SK-N-MC (cell line): ENCODE results near the gene SLC9A5.

Experiments used
- DNase-seq: peaks from one replicate; pipeline ENCODE4 v3.0.0-alpha.2; 2011; ENCODE audit warnings: low read depth, low spot score
- H3K27ac ChIP-seq: fragments of 200-600 bp; sonication (generic); 2 replicates; pipeline ENCODE4 v1.5.1; 2016; ENCODE audit warnings: mixed run types
- H3K36me3 ChIP-seq: fragments of 200-600 bp; sonication (generic); 2 replicates; pipeline ENCODE4 v1.6.1; 2017; ENCODE audit warnings: antibody characterized with exemption, low read length, mixed read lengths; ENCODE audit not compliant: insufficient read depth
- H3K4me3 ChIP-seq: fragments of 200-600 bp; sonication (generic); 2 replicates; pipeline ENCODE4 v1.5.1; 2016
- H3K9ac ChIP-seq: fragments of 200-600 bp; sonication (generic); 2 replicates; pipeline ENCODE4 v1.8.0; 2017; ENCODE audit warnings: mixed run types, mixed read lengths; ENCODE audit not compliant: insufficient read length
- H3K9me3 ChIP-seq: fragments of 200-600 bp; sonication (generic); 2 replicates; pipeline ENCODE4 v1.6.1; 2017; ENCODE audit warnings: low read depth, mild to moderate bottlenecking, antibody characterized with exemption, low read length, moderate library complexity, mixed read lengths
- EZH2 ChIP-seq: fragments of 200-600 bp; sonication (generic); IDR thresholded peaks from one replicate; pipeline ENCODE4 v1.6.1; 2017; ENCODE audit warnings: antibody characterized with exemption
- FOXP2 ChIP-seq: optimal IDR thresholded peaks from 2 replicates; pipeline ENCODE3; 2011; ENCODE audit warnings: mild to moderate bottlenecking, moderate library complexity; ENCODE audit not compliant: insufficient read depth; ENCODE audit errors: extremely low read length, control extremely low read depth
- POLR2AphosphoS5 ChIP-seq: IDR thresholded peaks from 2 replicates; pipeline ENCODE4 v1.6.1; 2012; ENCODE audit warnings: mild to moderate bottlenecking, low read depth, low read length, borderline replicate concordance

The SLC9A5 gene

DNA sequence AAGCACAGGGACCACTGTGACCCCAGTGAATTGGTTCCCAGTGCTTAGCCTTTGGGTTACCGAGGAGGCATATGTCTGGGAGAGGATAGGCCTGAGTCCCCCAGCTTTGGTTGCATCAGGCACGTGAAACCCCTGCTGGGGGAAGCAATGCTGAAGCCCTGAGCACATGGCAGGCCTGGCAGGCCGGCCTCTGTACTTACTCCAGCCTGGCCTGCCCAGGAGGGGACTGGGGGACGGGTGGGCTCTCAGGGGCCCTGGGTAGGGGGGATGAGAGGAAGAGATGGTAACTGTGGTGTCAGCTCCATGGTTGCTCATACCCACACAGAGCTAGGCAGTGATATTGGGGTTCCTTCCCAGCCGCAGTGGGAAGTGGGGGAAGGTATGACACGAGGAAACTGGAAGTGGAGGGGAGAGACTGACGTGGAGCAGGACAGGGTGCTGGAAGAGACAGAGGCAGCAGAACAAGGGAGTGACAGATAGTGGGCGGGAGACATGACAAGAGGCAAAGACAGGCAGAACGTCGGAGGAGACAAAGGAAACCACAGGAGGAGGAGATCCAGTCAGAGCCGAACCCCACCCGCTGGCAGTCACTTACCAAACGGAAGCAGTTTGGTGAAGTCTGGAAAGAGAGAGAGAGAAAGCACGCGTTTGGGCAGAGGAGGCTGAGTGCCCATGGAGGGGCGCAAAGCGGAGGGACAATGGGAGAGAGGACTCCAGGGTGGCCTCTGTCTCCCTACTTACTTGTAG, 12.8 kb upstream of the SLC9A5 start:
- DNase-seq: no peak
- H3K9ac ChIP-seq: peak overlapping the region; percentile 26
- TF ChIP-seq POLR2AphosphoS5 (no peak; the same call in 1 of the 2 replicates), EZH2 (no peak), FOXP2 (no peak)
- H3K27ac ChIP-seq: peak overlapping the region; percentile 54; the same call in 1 of the 2 replicates
- no peaks in the 10 kb centered on the region for H3K9me3 ChIP-seq
- H3K4me3 ChIP-seq: peak overlapping the region; percentile 66
- H3K36me3 ChIP-seq: no peaks in the 10 kb centered on the region

DNA sequence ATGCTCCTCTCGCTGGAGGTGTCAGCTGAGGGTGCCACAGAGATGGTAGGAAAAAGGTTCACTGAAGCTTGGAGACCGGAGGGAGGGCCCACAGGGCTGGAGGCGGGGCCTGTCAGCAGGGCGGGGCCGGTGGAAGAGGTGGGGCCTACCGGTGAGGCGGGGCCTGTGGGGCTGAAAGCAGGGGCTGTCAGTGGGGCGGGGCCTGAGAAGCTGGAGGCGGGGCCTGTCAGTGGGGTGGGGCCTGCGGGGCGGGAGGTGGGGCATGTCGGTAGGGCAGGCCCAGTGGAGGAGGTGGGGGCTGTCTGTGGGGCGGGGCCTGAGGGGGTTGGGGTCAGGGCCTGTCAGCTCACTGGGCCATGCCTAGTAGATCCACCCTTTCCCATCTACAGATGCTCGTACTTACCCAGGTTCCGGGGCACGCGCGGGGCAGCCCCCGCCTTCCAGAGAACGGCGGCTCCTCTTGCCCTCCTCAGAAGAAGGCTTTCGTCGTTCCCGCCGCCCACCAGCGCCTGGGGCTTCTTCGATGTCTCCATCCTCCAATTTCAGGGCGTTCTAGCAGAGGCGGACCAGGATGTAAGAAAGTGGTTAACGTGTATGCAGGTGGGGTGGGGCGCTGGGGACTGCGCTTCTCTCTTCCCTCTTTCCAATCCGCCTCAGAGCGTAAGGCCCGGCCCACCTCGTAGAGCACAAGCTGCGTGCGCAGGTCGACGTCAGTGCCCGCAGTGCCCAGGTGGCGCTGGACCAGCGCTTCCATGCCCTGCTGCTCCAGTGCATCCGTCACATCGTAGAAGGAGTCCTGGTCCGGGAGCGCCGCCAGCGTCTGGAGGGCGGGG, 12.0 kb upstream of the SLC9A5 start:
- no peaks in the 10 kb centered on the region for H3K36me3 ChIP-seq
- TF ChIP-seq POLR2AphosphoS5 (no peak), EZH2 (no peak), FOXP2 (no peak)
- H3K27ac ChIP-seq: no peak overlapping the region
- DNase-seq: no peak
- H3K4me3 ChIP-seq: peak overlapping the region; percentile 66
- no peak overlapping the region for H3K9ac ChIP-seq
- H3K9me3 ChIP-seq: no peaks in the 10 kb centered on the region

DNA sequence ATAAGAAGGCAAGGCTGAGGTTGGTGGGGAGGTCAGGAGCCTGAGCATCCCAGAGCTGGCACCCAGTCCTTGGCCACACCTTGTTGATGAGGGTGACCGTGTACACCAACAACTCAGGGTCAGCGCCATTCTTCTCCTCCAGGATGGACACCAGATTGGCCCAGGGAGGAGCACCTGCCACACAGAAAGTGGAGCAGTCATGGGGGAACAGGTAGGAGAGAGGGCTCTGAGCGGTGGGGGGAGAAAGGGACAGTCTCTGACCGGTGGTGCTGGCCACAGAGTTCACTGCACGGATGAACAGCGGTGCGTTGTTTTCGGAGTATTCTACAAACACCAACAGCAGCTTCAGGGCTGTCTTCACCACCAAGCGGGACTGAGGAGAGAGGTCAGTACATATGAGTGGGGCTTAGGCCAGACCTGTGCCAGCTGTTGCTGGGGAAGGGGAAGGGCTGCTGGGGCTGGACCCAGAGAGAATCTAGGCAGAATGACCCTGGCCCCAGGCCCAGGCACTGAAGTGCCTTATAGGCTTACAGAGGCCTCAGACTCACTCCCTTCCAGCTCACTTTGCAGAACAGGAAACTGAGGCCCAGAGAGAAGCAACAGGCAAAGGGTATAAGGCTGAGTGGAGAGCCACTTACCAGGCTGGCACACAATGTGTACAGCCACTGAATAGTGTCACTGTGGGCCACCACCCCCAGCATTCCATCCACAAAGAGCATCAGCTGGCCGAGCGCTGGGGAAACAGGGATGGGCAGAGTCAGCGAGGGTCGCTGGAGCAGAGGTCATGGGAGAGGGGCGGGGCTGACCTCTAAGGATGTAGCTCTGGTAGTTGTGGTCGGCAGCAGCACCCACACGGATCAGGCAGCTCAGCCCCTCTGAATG, 11.1 kb upstream of the SLC9A5 start:
- TF ChIP-seq EZH2 (no peak), POLR2AphosphoS5 (no peak), FOXP2 (no peak)
- no peak for DNase-seq
- Histone ChIP-seq H3K9me3 (no peaks in the 10 kb centered on the region), H3K36me3 (no peaks in the 10 kb centered on the region), H3K9ac (no peak overlapping the region), H3K4me3 (no peak overlapping the region), H3K27ac (no peak overlapping the region)

DNA sequence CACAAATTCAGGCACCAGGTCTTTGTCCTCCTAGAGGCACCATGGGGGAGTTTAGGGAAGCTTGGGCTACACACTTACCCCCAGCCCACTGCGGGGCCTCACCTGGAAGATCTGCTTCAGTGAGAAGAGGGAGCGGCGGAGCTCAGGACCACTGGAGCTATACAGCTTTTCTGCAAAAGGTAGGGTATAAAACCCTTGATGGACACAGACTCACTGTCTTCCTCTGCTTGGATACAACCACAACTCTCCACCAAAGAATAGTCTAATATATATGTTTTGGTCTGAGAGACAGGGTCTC, 10.6 kb upstream of the SLC9A5 start:
- Histone ChIP-seq H3K9me3 (no peaks in the 10 kb centered on the region), H3K9ac (no peak overlapping the region), H3K27ac (no peak overlapping the region), H3K36me3 (no peaks in the 10 kb centered on the region), H3K4me3 (no peak overlapping the region)
- no peak for DNase-seq
- no peak for TF ChIP-seq POLR2AphosphoS5
- TF ChIP-seq FOXP2: no peak
- no peak for TF ChIP-seq EZH2

DNA sequence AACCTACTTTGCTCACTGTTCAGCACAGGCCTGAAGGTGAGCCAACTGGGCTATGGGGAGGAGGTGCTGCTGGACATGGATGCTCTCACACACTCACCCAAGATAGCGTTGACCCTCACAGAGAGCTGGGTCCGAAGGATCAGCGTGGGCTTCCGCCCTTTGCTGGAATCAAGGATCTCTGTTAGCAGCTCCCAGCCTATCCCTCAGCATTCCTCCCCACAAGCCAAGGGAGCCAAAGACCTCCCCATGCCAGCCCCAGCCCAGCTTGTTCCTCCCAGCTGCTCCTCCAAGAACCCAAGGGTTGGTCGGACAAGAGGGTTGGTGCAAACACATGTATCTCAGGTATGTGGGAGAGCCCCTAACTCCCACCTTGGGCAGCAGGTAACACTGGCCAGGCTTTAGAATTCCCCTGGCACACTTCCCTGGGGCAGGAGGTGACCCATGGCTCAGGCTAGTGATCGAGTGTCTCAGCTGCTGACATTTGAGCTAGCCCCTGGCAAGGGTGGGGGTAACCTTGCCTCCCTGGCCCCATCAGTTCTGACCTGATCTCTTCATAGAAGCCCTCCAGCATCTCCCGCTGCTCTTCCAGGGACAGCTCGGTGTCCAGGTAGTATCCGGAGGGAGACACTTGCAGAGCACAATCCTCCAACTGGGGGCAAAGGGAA, 9.8 kb upstream of the SLC9A5 start:
- no peak overlapping the region for H3K9ac ChIP-seq
- DNase-seq: no peak
- no peak overlapping the region for H3K27ac ChIP-seq
- H3K9me3 ChIP-seq: no peaks in the 10 kb centered on the region
- H3K36me3 ChIP-seq: no peaks in the 10 kb centered on the region
- TF ChIP-seq POLR2AphosphoS5: no peak
- TF ChIP-seq FOXP2: no peak
- TF ChIP-seq EZH2: no peak
- no peak overlapping the region for H3K4me3 ChIP-seq

GRCh38 chr16:67240506-67240905, 8.3 kb upstream of the SLC9A5 start:
- Histone ChIP-seq H3K9me3 (no peaks in the 10 kb centered on the region), H3K4me3 (no peak overlapping the region), H3K9ac (no peak overlapping the region), H3K27ac (no peak overlapping the region), H3K36me3 (no peaks in the 10 kb centered on the region)
- TF ChIP-seq EZH2: no peak
- no peak for TF ChIP-seq FOXP2
- no peak for TF ChIP-seq POLR2AphosphoS5
- no peak for DNase-seq

GRCh38 chr16:67241008-67241900, 7.5 kb upstream of the SLC9A5 start:
- H3K4me3 ChIP-seq: no peak overlapping the region
- H3K9me3 ChIP-seq: no peaks in the 10 kb centered on the region
- H3K36me3 ChIP-seq: no peaks in the 10 kb centered on the region
- H3K9ac ChIP-seq: no peak overlapping the region
- H3K27ac ChIP-seq: no peak overlapping the region
- TF ChIP-seq EZH2 (no peak), FOXP2 (no peak), POLR2AphosphoS5 (no peak)
- no peak for DNase-seq
